RKO (cell line): ENCODE measurements around the gene ITGB5.
A peak's percentile ranks its signal among the peaks of the same experiment; 100 is the strongest.
"Not testable (repeated sequence)": the region's sequence is repeated elsewhere in the genome, so short reads cannot be mapped to it uniquely, and the experiment has no call there.

ENCODE experiments used
- DNase-seq: peaks from one replicate; pipeline ENCODE4 v3.0.0-alpha.2; 2016; ENCODE audit warnings: low spot score

The ITGB5 gene

DNA sequence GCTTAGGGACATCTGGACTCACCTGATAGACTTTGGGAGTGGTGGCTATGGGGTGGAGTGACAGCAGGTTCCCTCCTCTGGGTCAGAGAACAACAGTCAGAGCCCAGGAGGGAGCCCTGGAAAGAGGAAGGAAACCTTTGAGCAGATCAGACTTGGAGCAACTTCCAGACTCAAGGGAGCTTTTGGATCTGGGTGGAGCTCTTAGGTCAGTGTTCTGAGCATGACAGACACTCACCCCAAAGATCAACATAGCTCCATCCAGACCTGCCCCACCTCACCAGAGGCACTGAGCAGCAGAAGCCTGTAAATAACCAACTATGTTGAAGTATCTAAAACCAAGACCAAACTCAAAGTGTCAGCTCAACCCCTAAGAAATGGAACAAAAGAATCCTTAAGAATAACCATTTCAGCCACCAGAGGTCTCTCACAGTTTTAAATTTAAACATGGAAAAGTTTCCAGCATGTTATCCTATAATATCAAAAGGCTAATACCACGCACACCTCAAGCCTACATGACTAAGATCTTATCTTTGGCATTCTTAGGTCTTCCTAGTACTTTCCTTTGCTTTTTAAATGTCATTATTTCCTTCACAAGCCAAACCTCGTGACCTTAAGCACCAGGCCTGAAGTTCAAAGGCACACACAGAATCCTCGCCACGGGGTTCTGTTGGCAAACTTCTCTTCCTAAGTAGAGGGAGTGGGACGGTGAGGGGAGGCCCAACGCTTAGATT lies 100.5 kb downstream of the ITGB5 start:
- peak; percentile 35 for DNase-seq

DNA sequence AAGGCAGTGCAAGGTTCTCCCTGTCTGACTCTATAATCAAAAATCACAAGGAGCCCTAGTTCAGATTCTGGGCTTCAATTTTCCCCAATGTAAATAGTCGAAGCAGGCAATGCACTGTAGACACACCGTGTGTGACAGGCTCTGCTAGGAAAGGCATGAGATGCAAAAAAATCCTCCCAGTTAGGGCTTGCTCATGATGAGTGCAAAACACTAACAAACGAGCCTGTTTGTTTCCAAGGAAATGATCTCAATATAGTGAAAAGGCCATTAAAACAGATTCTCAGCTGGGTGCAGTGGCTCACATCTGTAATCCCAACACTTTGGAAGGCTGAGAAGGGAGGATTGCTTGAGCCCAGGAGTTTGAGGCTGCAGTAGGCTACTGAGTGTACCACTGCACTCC lies 101.2 kb downstream of the ITGB5 start:
- no peak for DNase-seq

GRCh38 chr3:124784686-124785382 lies 102.3 kb downstream of the ITGB5 start:
- no peak for DNase-seq

DNA sequence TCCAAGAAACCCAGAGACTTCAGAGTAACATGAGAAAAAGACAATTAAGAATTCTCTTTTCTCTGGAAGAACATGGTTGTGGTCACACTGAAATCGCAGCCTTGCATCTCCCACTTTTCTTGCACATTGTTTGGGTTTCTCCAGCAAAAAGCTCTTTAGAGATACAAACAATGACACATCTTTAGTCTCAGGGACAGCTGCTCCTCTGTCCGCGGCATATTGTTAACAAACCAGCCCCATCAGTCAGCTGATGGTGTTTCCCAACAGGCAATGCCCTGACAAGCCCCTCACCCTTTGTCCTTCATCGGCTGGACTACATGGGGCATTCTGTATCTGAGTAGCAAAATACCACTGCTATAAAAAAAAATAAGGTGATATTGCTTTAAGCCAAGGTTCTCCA lies 103.5 kb downstream of the ITGB5 start:
- DNase-seq, result no peak

GRCh38 chr3:124782377-124782712 lies 104.8 kb downstream of the ITGB5 start:
- not testable (repeated sequence) for DNase-seq

- DNase-seq, result no peak
These were observed 105.4 kb downstream of the ITGB5 start for GRCh38 chr3:124781476-124782376.

- DNase-seq, result no peak
These were observed 106.2 kb downstream of the ITGB5 start for GRCh38 chr3:124780761-124781475.

DNA sequence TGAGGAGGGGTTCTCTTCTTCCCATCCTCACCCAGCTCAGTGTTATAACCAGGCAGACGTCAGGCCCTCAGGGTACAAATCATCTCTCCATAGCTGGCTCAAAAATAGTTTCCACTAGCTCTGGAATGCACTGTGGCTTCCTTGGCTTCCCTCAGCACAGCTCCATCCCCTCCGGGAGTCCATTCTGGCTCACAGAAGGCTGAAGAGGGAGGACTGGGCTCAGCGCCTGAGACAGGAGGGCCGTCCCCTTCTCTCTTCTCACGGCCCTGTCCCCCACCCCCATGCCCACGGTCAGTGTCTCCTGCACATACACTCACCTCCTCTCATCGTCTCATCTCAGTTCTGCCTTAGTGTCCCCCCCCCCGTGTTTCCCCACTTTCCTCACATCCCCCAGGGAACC lies 106.8 kb downstream of the ITGB5 start:
- no peak for DNase-seq

DNA sequence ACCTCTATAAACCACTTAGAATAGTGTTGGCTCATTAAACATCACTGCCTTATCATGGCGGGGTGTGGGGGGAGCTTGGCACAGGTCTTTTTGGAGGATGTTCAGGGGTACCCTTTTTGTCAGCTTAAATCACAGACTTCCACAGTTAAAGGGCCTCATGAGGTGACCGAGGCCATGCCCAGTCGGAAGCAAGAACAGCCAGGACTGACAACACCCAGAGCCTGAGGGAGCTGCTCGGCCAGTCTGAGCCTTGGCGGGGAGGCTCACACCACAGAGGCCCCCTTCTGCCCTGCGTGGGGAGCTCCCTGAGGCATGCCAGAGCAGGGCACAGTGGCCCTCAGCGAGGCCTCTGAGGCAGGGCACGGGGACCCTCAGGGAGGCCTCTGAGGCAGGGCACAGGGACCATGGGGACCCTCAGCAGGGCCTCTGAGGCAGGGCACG lies 107.4 kb downstream of the ITGB5 start:
- no peak for DNase-seq

GRCh38 chr3:124779116-124779515 lies 108.0 kb downstream of the ITGB5 start:
- no peak for DNase-seq

DNA sequence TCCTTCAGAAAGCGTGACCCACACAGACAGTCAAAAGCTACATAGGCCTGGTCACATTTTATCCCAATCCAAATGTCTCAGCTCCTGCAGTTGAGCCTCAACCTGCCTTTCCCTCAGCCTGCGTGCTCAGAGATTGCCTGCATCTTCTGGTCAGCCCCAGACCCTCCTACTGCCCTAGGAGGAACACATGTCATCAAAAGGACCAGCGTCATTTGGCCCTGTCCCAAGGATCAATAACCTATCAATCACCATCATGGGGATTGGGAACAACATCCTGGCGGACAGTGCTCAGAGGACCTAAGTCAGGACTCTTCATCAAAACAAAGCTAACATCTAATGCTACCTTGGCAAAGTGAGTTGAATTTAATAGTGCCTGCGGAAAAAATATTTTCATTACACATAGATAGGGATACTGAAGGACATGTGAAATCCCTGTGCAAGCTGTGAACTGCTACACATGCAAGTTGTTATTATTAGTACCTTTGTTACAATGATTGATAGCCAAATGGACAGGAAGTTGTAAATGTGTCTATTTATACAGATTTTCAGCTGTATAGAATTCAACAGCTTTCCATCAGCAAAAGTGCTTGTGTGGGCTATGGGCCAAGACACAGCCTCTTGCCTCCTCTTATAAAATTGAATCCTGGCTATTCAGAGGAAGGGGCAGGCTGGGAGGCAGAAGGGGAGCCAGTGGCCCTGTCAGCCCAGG lies 109.2 kb downstream of the ITGB5 start:
- DNase-seq, result no peak

GRCh38 chr3:124776856-124777255 lies 110.3 kb downstream of the ITGB5 start:
- DNase-seq, result no peak

- DNase-seq, result no peak
These were observed 111.3 kb downstream of the ITGB5 start for GRCh38 chr3:124775877-124776276.

DNA sequence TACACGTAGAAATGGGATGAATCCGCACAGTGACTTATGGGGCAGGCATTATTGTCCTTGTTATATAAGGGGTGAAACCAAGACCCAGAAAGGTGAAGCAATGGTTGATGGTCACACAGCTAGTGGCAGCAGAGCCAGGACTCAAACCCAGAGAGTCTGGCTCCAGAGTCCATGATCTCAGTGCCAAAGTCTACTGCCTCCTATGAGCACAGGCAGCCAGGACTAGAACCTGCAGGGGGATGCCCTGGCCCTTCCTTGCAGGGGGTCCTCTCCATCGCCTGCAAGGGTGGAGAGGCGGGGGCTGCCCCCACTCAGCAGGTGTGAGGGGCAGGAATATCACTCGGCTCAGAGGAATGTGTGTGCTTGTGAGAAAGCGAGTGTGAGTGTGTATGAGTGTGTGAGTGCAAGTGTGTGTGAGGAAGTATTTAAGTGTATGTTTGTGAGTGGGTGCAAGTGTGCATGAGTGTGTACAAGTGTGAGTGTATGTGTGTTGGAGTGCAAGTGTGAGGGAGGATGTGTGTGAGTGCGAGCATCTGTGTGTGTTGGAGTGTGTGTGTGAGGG lies 112.2 kb downstream of the ITGB5 start:
- no peak for DNase-seq

GRCh38 chr3:124774327-124774718 lies 112.8 kb downstream of the ITGB5 start:
- no peak for DNase-seq

DNA sequence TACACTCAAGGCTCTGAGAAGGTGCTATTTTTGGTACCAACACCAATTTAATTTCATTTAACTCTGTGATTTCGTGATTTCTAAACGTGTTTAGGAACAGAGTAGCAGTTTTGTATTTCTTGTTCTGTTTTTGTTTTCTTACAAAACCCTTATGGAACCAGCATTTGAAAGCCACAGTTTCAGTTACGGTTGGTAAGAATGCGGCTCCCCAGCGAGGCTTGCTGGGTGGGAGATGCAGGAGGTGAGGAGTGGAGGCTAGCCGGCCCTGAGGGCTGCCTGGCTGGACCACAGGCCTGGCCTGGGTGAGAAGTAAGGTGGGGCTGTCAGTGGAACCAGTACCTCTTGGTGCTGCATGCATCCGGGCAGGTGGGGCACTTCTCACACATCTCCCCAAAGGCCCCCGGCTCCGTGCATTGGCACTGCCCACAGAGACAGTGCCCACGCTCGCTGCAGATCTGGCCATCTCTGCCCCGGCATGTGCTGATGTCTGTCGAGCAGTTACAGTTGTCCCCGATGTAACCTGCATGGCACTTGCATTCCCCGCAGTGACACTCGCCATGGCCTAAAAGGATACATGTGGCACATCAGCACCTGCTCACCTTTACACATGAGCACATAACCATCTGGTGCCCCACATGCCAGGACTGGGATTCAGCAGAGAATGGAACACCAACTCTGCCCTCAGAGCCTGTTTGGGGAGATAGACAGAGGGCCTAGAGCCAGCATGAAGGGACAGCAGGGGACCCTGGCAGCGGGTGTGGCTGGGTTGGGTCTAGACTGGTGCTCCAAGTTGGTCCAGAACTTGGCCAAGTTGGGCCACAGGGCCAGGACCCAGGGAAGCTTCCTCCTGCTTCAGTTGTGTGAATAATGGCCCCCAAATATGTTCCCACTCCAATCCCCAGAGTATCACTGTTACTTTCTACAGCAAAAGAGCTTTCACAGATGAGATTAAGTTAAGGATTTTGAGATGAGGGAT lies 113.5 kb downstream of the ITGB5 start:
- no peak for DNase-seq

GRCh38 chr3:124772081-124772831 lies 114.9 kb downstream of the ITGB5 start:
- no peak for DNase-seq

GRCh38 chr3:124771083-124771445 lies 116.1 kb downstream of the ITGB5 start:
- DNase-seq, result no peak
